ENCODE data around the gene OLFM2. TPM values are rescaled to one million over a fixed set of nuclear protein-coding genes. Genes with fewer than 3 reads are reported as not detected.

The OLFM2 gene
- total RNA-seq, 1 donor from 2014 or later = 8.5 TPM

DNA sequence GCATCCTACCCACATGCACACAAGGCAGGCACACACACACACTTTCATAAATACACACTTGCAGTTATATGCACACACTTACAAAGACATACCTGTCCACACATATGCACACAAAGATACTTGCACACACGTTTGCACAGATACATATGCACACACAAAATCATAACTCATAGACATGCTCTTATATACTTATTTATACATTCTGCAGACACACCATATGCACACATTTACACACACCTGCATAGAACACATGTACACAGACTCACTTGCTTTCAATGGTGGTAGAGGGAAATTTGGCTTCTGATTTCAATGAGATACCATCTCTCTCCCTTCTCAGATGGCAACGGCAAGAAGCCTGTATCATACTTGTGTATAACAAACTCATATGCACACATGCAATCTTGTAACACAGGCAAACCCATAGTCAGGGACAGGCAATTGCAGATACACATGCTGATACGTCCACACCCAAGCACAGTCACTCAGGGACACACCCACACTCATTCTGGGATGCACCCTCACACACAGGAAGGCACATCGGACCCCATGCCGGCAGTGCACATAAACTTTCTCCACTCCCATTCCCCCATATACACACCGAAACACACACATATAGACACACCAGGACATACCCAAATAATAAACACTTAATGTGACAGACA, 24.7 kb downstream of the OLFM2 start:
- H3K4me3 ChIP-seq = no peak overlapping the region
- peaks cover 19% of the 10 kb centered on the region for H3K4me1 ChIP-seq
- no peak for TF ChIP-seq CTCF (IDR thresholded peaks at IDR 0.05)
- H3K27me3 ChIP-seq (ENCODE audit: low read depth) = peaks cover 36% of the 10 kb centered on the region
- H3K36me3 ChIP-seq = no peaks in the 10 kb centered on the region
- no peak overlapping the region for H3K27ac ChIP-seq
- no peak for ATAC-seq
- DNase-seq = no peak
- intact Hi-C loops (cut with DNase I) = no loop called here
- no peaks in the 10 kb centered on the region for H3K9me3 ChIP-seq

DNA sequence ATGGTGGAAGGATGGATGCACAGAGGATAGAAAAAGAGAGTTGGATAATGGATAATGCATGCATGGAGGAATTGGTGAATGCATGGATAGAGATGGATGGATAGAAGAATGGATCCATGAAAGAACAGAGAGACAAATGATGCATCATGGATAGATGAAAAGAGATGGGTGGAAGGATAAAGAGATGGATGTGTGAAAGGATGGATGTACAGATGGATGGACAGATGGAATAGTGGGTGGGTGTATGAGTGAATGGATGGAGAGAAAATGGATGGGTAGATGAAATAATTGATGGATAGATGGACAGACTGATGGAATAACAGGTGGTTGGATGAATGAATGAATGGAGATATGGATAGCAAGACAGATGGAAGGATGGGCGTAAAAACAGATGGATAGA, 25.7 kb downstream of the OLFM2 start:
- no peak for ATAC-seq
- no peaks in the 10 kb centered on the region for H3K36me3 ChIP-seq
- no peak overlapping the region for H3K4me3 ChIP-seq
- intact Hi-C loops (cut with DNase I) = no loop called here
- H3K9me3 ChIP-seq = no peaks in the 10 kb centered on the region
- no peak overlapping the region for H3K27ac ChIP-seq
- no peak for DNase-seq
- TF ChIP-seq CTCF (IDR thresholded peaks at IDR 0.05) = no peak
- H3K27me3 ChIP-seq (ENCODE audit: low read depth) = peaks cover 36% of the 10 kb centered on the region
- H3K4me1 ChIP-seq = peaks cover 19% of the 10 kb centered on the region

- TF ChIP-seq CTCF (IDR thresholded peaks at IDR 0.05) = no peak
- H3K4me1 ChIP-seq = peaks cover 11% of the 10 kb centered on the region
- ATAC-seq = no peak
- no peak overlapping the region for H3K27ac ChIP-seq
- no peak overlapping the region for H3K4me3 ChIP-seq
- peaks cover 26% of the 10 kb centered on the region for H3K27me3 ChIP-seq (ENCODE audit: low read depth)
- no peaks in the 10 kb centered on the region for H3K9me3 ChIP-seq
- no peak for DNase-seq
- no peaks in the 10 kb centered on the region for H3K36me3 ChIP-seq
- intact Hi-C loops (cut with DNase I) = no loop called here
Observed at GRCh38 chr19:9909251-9909650, 27.1 kb downstream of the OLFM2 start.

- no peaks in the 10 kb centered on the region for H3K36me3 ChIP-seq
- TF ChIP-seq CTCF (IDR thresholded peaks at IDR 0.05) = no peak
- peaks cover 11% of the 10 kb centered on the region for H3K27me3 ChIP-seq (ENCODE audit: low read depth)
- no peaks in the 10 kb centered on the region for H3K9me3 ChIP-seq
- H3K4me3 ChIP-seq = no peak overlapping the region
- H3K4me1 ChIP-seq = no peaks in the 10 kb centered on the region
- ATAC-seq (peak in 1 of 2 donors; percentile 46), DNase-seq (no peak)
- intact Hi-C loops (cut with DNase I) = no loop called here
- H3K27ac ChIP-seq = no peak overlapping the region
Observed at GRCh38 chr19:9906475-9907087, 29.7 kb downstream of the OLFM2 start.

DNA sequence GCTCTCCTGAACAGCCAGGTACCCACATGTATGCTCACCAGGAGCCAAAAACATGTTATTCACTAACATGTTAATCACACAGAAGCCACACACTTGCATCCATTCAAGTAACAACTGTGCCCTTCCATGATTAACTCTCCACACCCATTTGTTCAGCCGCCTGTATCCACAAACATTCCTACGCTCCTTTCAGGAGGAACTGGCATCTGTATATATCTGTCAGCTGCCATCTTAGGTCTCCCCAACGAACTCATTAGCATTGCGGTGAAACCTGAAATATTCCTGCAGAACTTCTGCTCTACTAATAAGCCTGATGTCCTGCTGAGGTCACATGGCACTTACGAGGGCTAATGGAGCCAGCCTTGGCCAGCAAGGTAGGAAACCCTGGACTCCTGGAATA, 33.0 kb downstream of the OLFM2 start:
- peaks cover 5% of the 10 kb centered on the region for H3K27me3 ChIP-seq (ENCODE audit: low read depth)
- ATAC-seq = no peak
- intact Hi-C loops (cut with DNase I) = no loop called here

More for the DNA sequence above, 33.0 kb downstream of the OLFM2 start:
- no peaks in the 10 kb centered on the region for H3K36me3 ChIP-seq
- H3K27ac ChIP-seq = no peak overlapping the region
- DNase-seq = no peak
- H3K4me1 ChIP-seq = no peaks in the 10 kb centered on the region
- no peak overlapping the region for H3K4me3 ChIP-seq
- no peak for TF ChIP-seq CTCF (IDR thresholded peaks at IDR 0.05)
- no peaks in the 10 kb centered on the region for H3K9me3 ChIP-seq

All from lower lobe of right lung (tissue), 2 donors.